Parietal lobe (tissue), 2 donors: Measurements from ENCODE around the gene TANGO6. TPM values are rescaled to one million over a fixed set of nuclear protein-coding genes. Genes with fewer than 3 reads are reported as not detected.

Experiments
- small RNA-seq: library from RNA; depleted of rRNA; stranded (forward); fragments of <200 nt; gene quantifications from one replicate; pipeline ENCODE3, GENCODE V24; 2014; ENCODE audit warnings: low replicate concordance
- total RNA-seq: library from RNA; depleted of rRNA; stranded (reverse); fragments of >200 nt; gene quantifications from one replicate; pipeline ENCODE4 v1.2.3, GENCODE V29; 2014

Gene TANGO6
- total RNA-seq, result 41.3 TPM

DNA sequence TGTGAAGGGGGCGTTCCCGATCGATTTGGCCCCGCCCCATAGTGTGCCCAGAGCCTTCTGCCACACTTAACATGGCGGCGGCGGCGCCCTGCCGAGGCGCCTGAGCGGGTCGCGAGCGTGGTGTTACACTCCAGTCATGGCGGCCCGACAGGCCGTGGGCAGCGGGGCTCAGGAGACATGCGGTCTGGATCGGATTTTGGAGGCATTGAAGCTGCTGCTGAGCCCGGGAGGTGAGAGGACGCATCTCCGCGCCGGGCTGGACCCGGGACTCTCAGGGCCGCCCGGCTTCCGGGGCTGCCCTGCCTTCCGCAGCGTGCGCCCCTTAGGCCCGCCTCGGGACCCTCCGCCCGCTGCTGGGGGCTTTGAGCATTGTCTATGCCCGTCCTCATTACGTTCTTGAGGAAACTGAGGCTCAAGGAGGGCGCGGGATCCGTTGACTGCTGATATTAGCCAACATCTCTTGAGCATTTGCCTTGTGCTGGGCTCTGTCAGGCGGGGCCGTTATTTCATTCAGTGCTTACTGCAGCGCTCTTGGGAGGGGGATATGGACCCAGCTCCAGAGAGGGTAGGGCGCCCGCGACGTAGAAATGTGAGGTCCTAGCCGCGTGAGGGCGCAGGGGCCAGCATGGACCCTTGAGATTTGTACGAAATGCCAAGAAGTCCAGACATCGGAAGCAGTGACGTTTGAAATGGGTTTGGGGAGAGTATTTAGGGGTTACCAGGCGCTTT lies at the start of gene TANGO6:
Gene TANGO6, plus strand, starts transcription at position 50 of the 729 bp plus-strand sequence. Its CDS starts 87 bp downstream, at position 137.

DNA sequence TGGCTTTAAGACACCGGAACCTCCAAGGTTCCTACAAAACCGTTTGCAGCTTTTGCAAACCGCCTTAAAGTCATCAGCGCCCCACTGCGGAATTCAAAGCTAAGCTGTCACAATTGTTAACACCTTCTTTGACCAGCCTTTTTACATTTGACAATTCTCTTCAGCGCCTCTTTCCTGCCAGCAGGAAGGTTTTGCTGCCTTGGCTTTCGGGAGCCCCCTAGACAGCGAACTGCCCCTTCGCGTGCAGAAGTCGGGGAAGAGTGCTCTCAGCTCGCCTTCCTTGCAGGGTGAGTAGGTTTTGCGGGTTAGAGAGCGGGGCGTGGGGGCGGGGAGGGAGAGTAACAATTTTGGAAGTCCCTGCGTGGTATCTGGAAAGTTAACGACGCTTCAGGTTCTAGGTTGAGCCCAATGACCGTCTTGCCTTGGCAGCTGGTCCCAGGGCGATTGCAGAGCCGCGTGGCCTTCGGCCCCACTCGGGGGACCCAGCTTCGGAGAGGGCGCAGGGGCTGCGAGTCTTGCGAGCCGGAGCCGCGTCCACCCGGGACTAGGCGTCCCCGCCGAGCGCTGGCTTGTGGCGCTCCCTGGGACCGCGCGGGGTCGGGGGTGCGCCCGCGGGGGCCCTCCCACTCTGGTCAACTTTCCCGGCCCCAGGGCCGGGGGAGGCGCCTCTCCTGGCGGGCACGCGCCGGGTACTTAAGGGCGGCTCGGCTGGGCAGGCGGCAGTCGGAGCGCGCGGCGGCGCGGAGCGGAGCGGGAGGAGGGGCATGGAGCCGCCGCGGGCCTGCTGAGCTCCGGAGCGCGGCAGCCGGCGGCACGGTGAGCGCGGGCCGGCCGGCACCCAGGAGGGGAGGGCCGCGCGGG lies 262.4 kb downstream of the TANGO6 start, which contains the start of gene HAS3:
Gene HAS3, plus strand, starts transcription at position 153 of the 861 bp plus-strand sequence. CDS start 3,743 bp downstream, outside the sequence.

DNA sequence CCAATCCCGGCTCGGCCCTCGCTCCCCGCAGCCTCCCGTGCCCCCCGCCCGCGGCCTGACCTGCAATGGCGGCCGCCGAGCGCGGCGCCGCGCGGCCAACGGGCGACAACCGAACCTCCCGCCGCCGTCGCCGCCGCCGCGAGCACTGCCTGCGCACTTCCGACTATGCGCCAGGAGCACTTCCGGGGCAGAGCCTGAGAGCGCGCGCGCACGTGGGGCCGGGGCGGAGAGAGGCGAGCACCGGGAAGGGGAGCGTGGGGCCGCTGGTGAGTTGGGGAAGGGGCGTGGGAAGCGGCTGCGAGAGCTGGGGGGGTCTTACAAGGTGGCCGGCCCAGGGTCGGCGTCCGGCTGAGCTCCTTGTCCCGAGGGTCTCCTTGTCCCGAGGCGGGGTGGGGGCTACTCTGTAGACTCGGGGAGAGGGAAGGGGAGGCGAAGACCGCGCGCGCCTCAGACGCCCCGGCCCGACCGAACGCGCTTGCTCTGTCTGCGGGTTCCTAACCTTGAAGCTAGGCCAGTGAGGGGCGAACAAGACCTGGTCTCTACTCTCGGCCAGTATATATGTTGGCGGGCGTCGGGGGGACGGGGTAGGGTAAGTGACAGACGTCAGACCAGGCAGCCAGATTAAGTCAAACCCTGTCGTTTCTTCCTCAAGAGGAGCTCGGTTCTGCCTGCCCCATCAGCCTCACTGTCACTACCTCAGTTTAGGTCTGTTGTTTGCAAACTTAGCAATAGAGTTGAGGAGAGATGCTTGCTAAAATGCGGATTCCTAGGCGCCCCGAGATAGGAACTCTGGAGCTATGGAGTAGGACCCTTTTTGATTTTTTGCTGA lies 289.3 kb downstream of the TANGO6 start, which contains the start of the genes CHTF8 and UTP4:
Gene CHTF8, minus strand, starts transcription at position 165 of the 829 bp plus-strand sequence. CDS start 11,130 bp downstream, outside the sequence.
Gene UTP4, plus strand, starts transcription at position 226 of the 829 bp plus-strand sequence. CDS start 811 bp downstream, outside the sequence.

Small RNA genes within 50 kb of the gene (small RNA-seq; reads per million reads assigned to genes)
- gene RF00019, result not detected
- gene RF00066, result not detected
- not detected for gene RNU6-898P

Other genes with a start within 250 kb of the TANGO6 start
- 10.6 TPM for gene CDH3, start 198.2 kb upstream of the TANGO6 start, total RNA-seq
- gene CDH1, start 106.2 kb upstream of the TANGO6 start, total RNA-seq, result 1.3 TPM